Uterus (tissue), 4 donors: ENCODE measurements around the gene DPP4. TPM values are rescaled to one million over a fixed set of nuclear protein-coding genes. Genes with fewer than 3 reads are reported as not detected.

Experiments
- DNase-seq, 2 donors: peaks; one replicate each; pipeline ENCODE4 v3.0.0-alpha.2; 2019 to 2020
- H3K27ac ChIP-seq, 2 donors: fragments of 200-600 bp; sonication (generic); 1 replicate in 1 of 2; 2 replicates in 1 of 2; pipeline ENCODE4 v1.5.1; 2016 to 2018
- H3K27me3 ChIP-seq, 2 donors: fragments of 200-600 bp; sonication (generic); one replicate each; pipeline ENCODE4 v1.5.1; 2018 to 2019; ENCODE audit warnings: control low read depth in 1 of 2
- H3K36me3 ChIP-seq, 2 donors: fragments of 200-600 bp; sonication (generic); one replicate each; pipeline ENCODE4 v1.5.1; 2019; ENCODE audit warnings: control low read depth in 1 of 2
- H3K4me1 ChIP-seq, 2 donors: fragments of 200-600 bp; sonication (generic); one replicate each; pipeline ENCODE4 v1.5.1; 2018 to 2019; ENCODE audit warnings: control low read depth in 1 of 2
- H3K4me3 ChIP-seq, 2 donors: fragments of 200-600 bp; sonication (generic); 1 replicate in 1 of 2; 2 replicates in 1 of 2; pipeline ENCODE4 v1.5.1; 2018 to 2019; ENCODE audit warnings: mild to moderate bottlenecking in 1 of 2
- H3K9me3 ChIP-seq, 2 donors: fragments of 200-600 bp; sonication (generic); one replicate each; pipeline ENCODE4 v1.5.1; 2019; ENCODE audit warnings: control low read depth in 1 of 2
- POLR2A ChIP-seq, 2 donors: fragments of 450-650 bp; IDR thresholded peaks; one replicate each; pipeline ENCODE4 v1.6.1; 2016; ENCODE audit warnings: antibody characterized with exemption in 2 of 2, mild to moderate bottlenecking in 1 of 2, moderate library complexity in 1 of 2
- intact Hi-C: fragments of 100-400 bp; cut with DNase I; formaldehyde crosslinking; loops from one replicate; pipeline ENCODE4 v1.15.1; 2023; ENCODE audit warnings: low total_unique reads
- total RNA-seq, 4 donors: library from RNA; depleted of rRNA in 3 of 4; stranded (reverse); fragments of >200 nt in 3 of 4; gene quantifications; one replicate each; pipeline versions ENCODE4 v1.1.0 to v1.2.4, GENCODE V29; 2014 to 2023
- TF ChIP-seq, protein P1 (sequence below), 4 experiments: fragments of 200-600 bp in 2 of 4; fragments of 450-650 bp in 2 of 4; sonication (generic) in 2 of 4; IDR thresholded peaks; one replicate each; pipeline ENCODE4 v1.5.1; 2016 to 2019; ENCODE audit warnings: antibody characterized with exemption in 4 of 4, mild to moderate bottlenecking in 2 of 4, moderate library complexity in 1 of 4
- donor health status: DM: yes; HTN: yes; CAD: no.

Gene DPP4
- total RNA-seq, 4 donors from 2014 or later = 1.8 to 36.3 (median 5.0) TPM

DNA sequence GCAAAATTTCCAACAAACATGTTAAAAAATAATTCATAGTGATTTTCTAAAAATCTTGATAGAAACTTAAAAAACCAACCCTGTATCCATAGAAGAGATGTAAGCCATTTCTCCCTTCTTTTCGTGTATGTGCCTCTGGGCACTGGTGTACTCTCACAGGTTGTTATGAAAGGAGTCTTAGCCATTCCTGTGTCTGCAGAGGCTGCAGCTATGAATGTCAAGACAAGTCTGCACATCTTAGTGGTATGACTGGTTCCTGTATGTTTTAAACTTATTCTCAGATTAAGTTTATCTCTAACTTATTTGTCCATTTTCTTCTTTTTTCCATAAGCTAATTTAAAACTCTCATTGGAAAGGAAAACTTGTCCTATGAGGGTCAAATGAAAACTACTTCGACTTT is 84.0 kb downstream of the DPP4 start:
- Histone ChIP-seq H3K4me1 (no peaks in the 10 kb centered on the region), H3K27ac (no peak overlapping the region), H3K36me3 (no peaks in the 10 kb centered on the region), H3K27me3 (no peaks in the 10 kb centered on the region), H3K4me3 (no peak overlapping the region), H3K9me3 (no peaks in the 10 kb centered on the region)
- TF ChIP-seq POLR2A (IDR thresholded peaks at IDR 0.05) = no peak
- TF ChIP-seq, protein P1, sequence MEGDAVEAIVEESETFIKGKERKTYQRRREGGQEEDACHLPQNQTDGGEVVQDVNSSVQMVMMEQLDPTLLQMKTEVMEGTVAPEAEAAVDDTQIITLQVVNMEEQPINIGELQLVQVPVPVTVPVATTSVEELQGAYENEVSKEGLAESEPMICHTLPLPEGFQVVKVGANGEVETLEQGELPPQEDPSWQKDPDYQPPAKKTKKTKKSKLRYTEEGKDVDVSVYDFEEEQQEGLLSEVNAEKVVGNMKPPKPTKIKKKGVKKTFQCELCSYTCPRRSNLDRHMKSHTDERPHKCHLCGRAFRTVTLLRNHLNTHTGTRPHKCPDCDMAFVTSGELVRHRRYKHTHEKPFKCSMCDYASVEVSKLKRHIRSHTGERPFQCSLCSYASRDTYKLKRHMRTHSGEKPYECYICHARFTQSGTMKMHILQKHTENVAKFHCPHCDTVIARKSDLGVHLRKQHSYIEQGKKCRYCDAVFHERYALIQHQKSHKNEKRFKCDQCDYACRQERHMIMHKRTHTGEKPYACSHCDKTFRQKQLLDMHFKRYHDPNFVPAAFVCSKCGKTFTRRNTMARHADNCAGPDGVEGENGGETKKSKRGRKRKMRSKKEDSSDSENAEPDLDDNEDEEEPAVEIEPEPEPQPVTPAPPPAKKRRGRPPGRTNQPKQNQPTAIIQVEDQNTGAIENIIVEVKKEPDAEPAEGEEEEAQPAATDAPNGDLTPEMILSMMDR (IDR thresholded peaks at IDR 0.05) = no peak
- intact Hi-C loops = no loop called here
- no peak for DNase-seq

DNA sequence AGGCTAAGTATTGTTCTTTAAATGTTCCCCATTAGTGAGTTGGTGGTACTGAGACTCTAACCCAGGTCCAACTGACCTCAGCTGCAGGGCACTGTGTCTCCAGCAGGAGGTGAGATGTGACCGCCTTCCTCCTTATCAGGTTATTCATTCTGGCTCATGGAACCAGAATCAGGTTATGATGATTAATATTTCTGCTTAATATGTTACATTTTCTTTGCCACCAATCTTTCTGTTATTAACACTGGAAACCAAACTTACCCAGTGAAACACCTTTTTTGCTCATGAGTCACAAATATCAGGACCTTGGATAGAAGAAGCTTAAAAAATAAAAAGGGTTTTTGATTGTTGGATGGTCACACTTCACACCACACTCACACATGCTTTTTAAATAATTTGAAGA is 85.4 kb downstream of the DPP4 start:
- no peaks in the 10 kb centered on the region for H3K36me3 ChIP-seq
- H3K9me3 ChIP-seq = no peaks in the 10 kb centered on the region
- no peak for TF ChIP-seq POLR2A (IDR thresholded peaks at IDR 0.05)
- TF ChIP-seq, protein P1 (IDR thresholded peaks at IDR 0.05) = no peak
- no peak overlapping the region for H3K27ac ChIP-seq
- H3K4me1 ChIP-seq = no peaks in the 10 kb centered on the region
- no peak overlapping the region for H3K4me3 ChIP-seq
- DNase-seq = no peak
- intact Hi-C loops = no loop called here
- no peaks in the 10 kb centered on the region for H3K27me3 ChIP-seq

DNA sequence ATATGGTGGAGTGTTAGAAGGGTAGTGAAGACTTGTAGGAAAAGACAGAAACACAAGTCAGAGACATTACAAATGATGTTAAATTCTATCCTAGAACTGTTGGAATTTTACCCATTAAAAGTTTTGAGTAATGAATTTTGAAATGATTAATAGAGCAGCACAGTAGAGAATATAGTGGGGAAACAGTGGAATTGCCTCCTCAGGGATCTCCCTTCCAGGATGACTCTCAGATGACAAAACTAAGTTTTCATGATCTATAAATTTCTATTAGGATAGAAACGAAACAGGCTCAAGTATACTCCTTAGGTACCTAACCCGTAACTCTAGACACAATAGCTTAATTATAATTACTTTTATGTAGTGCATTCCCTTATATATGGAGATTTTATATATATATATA is 86.7 kb downstream of the DPP4 start:
- DNase-seq = no peak
- TF ChIP-seq, protein P1 (IDR thresholded peaks at IDR 0.05) = no peak
- no peak for TF ChIP-seq POLR2A (IDR thresholded peaks at IDR 0.05)
- H3K4me1 ChIP-seq = no peaks in the 10 kb centered on the region
- H3K27ac ChIP-seq = no peak overlapping the region
- no peaks in the 10 kb centered on the region for H3K9me3 ChIP-seq
- no peaks in the 10 kb centered on the region for H3K27me3 ChIP-seq
- no peak overlapping the region for H3K4me3 ChIP-seq
- intact Hi-C loops = no loop called here
- no peaks in the 10 kb centered on the region for H3K36me3 ChIP-seq

DNA sequence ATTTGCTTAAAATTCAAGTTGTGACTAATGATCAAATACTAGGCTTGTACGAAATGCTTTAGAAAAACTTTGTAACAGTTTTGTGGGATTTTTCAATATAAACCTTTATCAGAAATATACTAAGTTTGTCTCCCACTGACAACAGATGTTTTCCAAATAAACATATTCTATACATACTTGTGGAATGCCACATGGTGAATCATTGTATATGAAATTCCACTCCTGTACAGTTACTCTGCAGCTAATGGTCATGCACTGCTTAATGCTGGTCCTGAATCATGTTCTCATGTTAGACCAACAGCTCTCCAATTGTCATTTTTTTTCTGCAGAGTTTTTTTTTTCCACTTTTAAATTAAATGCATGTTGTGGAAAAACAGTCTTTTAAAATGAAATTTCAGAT is 90.1 kb downstream of the DPP4 start:
- Histone ChIP-seq H3K4me3 (no peak overlapping the region), H3K27ac (no peak overlapping the region), H3K27me3 (no peaks in the 10 kb centered on the region), H3K36me3 (no peaks in the 10 kb centered on the region), H3K4me1 (no peaks in the 10 kb centered on the region), H3K9me3 (no peaks in the 10 kb centered on the region)
- TF ChIP-seq, protein P1 (IDR thresholded peaks at IDR 0.05) = no peak
- no peak for TF ChIP-seq POLR2A (IDR thresholded peaks at IDR 0.05)
- no peak for DNase-seq
- intact Hi-C loops = no loop called here

- H3K4me3 ChIP-seq = no peak overlapping the region
- no peaks in the 10 kb centered on the region for H3K9me3 ChIP-seq
- H3K27ac ChIP-seq = no peak overlapping the region
- intact Hi-C loops = no loop called here
- H3K36me3 ChIP-seq = no peaks in the 10 kb centered on the region
- no peaks in the 10 kb centered on the region for H3K27me3 ChIP-seq
- TF ChIP-seq, protein P1 (IDR thresholded peaks at IDR 0.05) = no peak
- TF ChIP-seq POLR2A (IDR thresholded peaks at IDR 0.05) = no peak
- H3K4me1 ChIP-seq = no peaks in the 10 kb centered on the region
- DNase-seq = no peak
Observed at GRCh38 chr2:161983331-161983651, 90.7 kb downstream of the DPP4 start.
